NCI-H1417 (cell line): ENCODE data around the gene OLIG2.
A peak's percentile ranks its signal among the peaks of the same experiment; 100 is the strongest.

Experiments
- DNase-seq, 3 experiments: peaks; one replicate each; lab custom pipeline; 2025; lab: John Stamatoyannopoulos, UW

The OLIG2 gene

DNA sequence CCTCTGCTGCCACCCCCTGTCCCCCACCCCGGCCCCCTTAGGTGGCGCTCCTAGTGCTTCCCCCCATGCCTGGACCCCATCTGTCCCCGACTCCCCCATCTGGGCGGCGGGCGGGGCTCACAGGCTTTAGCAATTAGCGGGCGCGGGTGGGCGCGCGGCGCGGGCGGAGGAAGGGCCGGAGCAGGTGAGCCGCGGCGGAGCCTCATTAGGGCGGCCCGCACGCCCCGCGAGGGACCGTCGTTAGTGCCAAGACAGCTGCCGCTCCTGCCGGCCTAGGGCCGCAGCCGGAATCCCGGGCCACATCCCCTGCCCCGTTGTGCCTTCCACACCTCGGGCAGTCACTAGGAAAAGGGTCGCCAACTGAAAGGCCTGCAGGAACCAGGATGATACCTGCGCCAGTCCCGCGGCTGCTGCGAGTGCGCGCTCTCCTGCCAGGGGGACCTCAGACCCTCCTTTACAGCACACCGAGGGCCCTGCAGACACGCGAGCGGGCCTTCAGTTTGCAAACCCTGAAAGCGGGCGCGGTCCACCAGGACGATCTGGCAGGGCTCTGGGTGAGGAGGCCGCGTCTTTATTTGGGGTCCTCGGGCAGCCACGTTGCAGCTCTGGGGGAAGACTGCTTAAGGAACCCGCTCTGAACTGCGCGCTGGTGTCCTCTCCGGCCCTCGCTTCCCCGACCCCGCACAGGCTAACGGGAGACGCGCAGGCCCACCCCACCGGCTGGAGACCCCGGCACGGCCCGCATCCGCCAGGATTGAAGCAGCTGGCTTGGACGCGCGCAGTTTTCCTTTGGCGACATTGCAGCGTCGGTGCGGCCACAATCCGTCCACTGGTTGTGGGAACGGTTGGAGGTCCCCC lies 7.6 kb downstream of the OLIG2 start:
- no peak for DNase-seq

DNA sequence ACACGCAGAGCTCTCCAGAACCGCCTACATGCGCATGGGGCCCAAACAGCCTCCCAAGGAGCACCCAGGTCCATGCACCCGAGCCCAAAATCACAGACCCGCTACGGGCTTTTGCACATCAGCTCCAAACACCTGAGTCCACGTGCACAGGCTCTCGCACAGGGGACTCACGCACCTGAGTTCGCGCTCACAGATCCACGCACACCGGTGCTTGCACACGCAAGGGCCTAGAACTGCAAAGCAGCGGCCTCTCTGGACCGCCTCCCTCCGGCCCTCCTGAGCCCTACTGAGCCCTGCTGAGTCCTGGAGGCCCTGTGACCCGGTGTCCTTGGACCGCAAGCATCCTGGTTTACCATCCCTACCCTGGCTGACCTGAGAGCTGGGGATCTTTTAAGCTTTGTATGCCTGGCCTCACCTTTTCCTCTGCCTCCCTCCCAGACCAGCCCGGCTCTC lies 8.3 kb downstream of the OLIG2 start:
- DNase-seq: no peak

DNA sequence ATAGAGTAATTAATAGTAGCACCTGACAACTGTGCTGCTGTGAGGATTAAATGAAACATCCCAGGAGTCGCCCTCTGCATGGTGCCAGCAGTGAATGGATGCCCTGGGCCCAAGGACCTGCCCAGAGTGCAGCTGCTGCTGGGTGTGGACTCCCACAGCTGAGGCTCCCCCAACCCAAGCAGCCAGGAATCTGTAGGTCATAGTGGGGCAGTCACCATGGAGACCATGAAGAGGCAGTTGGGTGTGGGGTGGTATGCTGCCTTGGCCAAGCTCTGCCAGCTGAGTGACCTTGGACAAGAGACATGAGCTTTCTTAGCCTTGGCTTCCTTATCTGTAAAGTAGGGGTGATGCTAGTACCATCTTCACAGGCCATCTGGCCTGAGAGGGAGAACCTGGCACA lies 9.4 kb downstream of the OLIG2 start:
- DNase-seq: peak in 2 of 3 experiments; percentile 15 to 62

DNA sequence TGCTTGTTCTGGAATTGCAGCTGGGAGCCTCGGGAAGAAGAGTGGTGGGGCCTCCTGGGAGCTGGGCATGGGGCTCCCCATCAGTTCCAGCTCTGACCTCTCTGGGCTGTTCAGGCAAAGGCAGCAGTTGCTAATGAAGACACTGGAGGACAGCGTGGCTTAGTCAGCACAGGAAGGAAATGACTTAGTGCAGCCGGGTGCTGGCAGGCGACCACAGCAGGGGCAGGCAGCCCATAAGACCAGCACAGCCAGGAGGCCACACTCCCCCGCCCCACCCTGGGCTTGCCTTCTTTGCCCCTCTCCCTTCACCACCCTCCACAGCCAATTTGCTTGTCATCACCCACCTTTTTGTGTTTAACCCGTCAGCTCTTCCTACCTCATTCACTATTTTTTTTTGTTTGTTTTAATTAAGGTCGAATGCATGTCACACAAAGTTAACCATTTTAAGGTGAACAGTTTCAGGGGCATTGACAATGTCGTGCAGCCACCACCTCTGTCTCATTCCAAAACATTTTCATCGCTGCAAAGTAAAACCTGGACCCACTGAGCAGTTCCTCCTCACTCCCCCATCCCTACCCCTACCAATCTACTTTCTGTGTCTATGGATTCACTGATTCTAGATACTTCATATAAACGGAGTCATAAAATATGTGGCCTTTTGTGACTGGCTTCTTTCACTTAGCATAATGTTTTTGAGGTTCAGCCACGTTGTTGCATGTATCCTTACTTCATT lies 10.9 kb downstream of the OLIG2 start:
- DNase-seq: no peak

DNA sequence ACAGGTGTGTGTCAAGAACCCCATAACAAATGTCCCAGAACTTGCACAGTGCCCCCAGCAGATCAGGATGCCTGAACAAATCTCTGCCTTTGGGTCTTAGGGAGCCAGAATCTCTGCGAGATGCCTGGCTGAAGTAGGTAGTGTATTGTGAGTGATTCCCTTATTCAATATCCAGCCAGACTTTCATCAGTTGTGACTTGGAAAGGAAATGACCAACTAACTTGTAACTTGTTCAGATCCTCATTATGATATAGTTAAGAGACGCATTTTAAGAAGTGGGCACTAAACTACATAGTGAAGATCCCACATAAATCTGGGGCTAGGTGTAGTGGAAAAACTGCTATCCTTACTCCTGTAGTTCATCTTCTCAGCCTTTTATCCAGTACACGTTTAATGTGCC lies 11.8 kb downstream of the OLIG2 start:
- no peak for DNase-seq

DNA sequence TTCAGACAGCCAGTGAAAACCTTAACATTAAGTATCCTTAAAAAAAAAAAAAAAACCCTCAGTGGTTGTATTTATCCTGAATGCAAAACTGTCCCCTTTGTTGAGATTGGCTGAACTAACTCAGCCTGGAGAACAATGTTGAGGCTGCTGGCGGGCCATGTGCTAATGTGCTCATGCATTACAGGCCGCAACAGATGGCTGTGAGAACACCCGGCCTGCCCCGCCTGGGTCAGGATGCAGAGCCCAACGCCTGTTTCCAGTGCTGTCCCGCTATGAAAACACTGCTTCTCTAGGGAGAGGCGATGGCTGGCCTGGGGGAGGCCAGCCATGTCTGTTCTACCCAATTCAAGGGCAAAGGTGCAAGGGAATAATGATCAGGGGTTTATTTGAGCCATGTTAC lies 13.8 kb downstream of the OLIG2 start:
- no peak for DNase-seq

DNA sequence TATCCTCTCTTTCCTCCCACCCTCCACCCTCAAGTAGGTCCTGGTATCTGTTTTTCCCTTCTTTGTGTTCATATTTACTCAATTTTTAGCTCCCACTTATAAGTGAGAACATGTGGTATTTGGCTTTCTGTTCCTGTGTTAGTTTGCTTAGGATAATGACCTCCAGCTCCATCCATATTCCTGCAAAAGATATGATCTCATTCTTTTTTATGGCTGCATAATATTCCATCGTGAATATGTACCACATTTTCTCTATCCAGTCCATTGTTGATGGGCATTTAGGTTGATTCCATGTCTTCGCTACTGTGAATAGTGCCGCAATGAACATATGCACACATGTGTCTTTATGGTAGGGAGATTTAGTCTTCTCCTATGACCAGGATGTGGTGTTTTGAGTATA lies 14.5 kb downstream of the OLIG2 start:
- DNase-seq: no peak

DNA sequence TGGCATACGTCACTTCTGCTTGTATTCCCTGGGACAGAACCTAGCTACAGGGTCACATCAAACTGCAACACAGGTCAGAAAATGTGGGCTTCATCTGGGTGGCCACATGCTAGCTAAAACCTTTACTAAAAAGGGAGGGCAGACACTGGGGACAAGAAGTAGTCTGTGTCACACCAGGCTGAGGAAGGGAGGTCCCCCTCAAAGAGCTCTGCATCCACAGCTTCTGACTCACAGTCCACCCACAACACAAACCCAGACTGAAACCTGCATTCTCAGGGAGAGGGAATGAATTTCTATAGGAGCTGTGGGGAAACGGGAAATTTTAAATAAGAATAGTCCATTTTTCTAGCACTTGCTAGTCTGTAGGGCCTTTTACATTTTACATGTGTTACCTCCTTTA lies 16.2 kb downstream of the OLIG2 start:
- no peak for DNase-seq

DNA sequence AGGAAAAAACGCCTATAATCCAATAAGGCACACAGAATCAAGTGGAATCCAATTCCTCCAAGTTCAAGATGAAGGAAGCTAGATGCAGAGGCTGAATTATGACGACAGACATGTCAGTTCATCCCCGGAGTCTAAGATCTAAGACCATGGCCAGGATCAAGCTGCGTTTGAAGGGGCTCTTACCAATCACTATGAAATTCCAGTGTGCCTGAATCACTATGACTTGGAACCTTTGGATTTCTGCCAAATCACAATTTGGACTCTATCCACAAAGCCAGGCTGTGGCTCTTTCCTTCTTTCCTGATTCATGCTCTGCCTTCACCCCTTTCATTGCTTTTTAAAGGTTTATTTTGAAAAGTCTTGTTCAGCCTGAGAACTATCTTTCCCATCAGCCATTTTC lies 17.1 kb downstream of the OLIG2 start:
- DNase-seq: no peak

DNA sequence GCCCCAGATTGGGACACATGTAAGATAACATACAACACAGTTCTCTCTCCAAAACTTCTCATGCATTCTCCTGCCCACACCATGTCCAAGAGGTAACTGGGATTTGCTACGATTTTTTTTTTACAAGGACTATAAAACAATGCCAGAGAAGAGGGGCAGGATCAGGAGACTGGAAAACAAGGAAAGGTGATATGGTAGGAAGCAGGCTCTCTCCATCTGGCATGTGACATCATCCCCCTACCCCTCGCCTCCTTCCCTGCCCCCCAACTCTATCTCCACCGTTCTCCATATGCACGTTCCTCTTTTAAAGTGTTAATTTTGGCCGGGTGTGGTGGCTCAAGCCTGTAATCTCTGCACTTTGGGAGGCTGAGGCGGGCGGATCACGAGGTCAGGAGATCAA lies 20.7 kb downstream of the OLIG2 start:
- no peak for DNase-seq

DNA sequence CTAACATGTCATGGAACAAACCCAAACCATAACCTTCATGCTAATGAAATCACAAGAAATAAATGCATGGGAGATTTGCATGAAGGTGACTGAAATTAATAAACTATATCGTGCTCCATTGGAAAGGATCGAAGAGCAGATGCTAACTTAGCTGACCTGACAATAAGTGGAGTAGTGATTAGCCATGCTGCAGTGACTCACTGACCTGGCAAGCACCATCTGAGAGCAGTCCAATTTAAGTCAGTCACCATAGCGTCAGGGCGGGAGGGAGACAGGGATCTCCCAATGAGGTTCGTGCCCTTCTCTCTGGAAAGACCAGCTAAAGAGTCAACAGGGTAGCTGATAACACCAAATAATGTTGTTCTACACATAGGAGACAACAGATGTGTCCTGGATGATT lies 21.5 kb downstream of the OLIG2 start:
- DNase-seq: no peak

DNA sequence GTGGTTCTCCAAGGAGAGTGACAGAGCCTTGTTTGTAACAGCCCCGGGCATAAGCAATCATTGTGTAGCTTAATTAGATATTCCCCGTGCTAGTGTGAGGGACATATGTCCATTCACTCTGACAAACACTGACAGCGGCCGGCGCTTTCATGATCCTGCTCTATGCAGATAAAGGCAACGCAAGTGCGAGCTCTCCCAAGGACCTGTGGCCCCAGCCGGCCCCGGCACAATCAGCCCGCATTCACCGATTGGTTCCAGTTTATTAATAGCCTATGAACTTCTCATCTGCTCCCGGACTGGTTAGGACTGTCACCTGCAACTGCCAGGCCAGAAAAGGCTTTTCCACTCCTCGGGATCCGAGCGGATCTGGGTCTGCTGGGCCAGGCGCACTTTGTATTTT lies 26.2 kb downstream of the OLIG2 start:
- DNase-seq: peak in 1 of 3 experiments; percentile 10

DNA sequence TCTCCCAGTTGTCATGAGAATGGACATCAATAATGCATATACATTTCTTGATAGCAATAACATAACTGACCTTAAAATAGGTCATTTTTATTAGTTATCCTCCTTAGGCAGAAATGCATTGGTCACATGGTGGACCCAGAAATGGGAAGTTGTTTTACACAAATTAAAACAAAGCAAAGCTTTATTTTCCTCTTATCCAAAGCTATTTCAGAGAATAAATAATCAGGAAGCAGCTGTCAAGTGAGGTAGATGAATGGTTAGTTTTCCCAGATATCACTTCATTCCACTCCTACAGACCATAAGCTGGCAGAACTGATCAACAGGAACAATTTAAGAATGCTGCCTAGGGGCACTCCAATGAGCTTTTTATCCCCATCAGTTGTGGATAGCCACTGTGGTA lies 28.2 kb downstream of the OLIG2 start:
- no peak for DNase-seq

DNA sequence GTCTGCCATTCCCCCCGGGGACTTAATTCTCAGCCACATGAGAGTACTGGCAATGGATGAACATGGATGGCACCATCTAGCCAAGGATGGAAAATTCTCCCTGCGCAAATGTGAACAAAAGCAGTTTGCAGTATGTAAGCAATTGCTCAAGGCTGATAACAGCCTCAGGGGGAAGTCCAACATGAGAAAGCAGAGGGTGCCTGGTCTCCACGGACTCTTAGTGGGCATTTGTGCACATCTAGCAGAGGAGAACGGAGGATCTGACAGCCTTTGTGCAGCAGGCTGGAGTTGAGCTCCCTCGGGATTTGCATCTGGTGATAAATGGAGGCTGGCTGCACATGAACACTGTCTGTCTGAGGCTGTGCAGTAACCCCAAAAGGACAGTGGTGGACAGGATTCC lies 30.3 kb downstream of the OLIG2 start:
- no peak for DNase-seq

DNA sequence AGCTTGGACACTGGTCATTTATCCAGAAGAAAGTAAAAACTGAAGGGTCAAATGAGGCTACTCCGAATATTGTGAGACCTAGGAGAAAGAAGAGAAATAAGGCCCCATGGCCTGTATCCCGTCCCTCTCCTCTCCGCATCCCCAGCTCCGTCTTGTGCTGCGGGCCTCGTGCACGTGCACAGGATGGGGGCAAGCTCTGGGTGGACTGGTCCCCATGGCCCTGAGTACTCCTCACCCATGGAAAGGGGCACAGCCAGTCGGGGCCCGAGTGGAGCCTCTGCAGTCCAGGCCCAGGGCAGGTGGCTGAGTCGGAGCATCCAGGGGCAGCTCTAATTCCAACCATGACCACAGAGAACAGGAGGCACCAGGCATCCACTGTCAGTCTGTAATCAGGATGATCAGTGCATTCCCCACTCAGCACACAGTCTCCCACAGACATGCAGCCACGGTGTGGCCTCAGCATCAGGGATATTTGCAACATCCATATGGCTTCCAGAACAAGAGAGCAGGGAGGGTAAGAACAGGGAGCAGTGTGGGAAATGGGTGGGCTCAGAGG lies 31.7 kb downstream of the OLIG2 start:
- DNase-seq: no peak

DNA sequence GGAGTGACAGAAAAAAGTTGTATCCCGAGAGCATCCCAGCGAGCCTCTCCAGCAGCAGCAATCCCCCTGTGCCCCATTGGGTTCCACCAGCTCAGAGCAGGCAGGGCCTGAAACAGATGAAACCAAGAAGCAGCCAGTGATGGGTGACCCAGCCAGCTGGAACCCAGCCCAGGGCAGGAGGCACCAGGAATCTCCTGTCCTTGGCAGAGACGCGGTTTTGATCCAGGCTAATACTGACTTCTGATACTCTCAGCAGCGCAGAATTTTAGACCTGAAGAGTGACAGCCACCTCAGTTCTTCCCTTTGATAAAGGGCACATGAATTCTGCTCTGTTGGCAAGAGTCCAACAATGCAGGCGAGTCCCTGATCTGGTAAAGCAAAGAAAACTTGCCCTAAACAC lies 32.8 kb downstream of the OLIG2 start:
- peak in 2 of 3 experiments; percentile 34 to 74 for DNase-seq

DNA sequence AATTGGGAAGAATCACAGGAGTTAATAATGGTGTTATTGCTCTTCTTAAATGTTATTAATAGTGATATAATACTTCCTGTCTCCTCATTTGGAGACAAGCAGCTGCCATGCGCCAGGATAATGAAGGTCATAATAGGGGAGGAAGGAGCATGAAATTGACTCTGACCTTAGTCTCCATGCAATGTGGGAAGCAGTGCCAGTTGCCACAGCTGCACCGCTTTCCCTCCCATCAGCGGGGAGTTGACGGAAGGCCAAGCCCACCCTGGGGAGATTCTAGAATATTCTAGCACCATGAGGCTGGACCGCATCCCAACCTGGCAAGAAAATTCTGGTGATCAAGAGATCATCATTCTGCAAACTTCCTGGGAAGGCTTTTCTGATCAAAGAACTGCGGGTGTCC lies 33.2 kb downstream of the OLIG2 start:
- DNase-seq: peak in 2 of 3 experiments; percentile 34 to 74

DNA sequence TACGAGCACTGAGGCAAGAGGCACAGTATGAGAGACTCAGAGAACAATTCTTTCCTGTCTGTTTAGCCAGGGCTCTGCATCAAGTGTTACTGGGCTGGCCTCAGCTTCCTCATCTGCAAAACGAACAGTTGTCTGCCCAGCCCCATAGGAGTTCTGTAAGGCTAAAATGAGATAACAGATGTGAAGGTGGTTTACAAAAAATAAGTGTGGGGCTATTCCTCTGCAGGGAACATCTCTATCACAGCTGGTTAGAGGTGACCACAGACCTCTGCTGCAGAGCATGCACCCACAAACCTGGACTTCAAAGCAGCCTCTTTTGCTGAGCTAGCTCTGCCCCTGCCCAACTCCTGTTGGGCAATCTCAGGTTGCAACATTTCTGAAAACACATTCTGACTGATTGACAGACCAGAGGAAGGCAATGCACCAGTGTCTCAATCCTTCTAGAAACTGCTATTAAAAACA lies 33.7 kb downstream of the OLIG2 start:
- no peak for DNase-seq

DNA sequence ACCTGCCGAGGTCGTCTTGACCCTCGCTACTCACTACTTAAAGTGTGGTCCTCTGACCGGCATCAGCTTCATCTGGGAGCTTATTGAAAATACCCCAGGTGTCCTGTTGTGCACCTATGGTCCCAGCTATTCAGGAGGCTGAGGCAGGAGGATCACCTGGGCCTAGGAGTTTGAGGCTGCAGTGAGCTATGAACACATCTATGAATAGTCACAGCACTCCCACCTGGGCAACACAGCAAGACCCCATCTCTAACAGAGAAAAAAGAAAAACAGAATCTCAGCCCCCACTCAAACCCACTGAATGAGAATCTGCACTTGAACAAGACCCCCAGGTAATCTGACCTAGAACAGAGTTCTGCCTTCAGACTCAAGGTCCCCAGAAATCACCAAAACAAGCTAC lies 35.5 kb downstream of the OLIG2 start:
- no peak for DNase-seq

DNA sequence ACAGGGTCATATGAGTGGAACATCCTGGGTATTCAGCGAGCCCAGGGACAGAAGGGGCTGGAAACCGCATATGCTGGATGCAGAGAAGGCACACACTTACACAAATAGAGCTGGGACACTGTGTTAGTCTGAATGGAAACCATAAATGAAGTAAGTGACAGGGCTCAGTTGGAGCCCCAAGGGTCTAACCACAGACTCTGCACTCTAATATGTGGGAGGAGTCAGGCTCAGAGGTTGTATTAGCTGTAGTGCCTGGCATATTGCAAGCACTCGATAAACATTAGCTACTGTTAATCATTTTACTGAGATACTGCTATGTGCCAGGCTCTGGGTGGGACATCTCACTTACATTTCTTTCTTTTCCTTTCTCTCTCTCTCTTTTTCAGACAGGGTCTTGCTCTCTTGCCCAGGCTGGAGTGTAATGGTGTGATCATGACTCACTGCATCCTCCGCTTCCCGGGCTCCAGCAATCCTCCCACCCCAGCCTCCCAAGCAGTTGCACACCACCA lies 37.7 kb downstream of the OLIG2 start:
- no peak for DNase-seq

DNA sequence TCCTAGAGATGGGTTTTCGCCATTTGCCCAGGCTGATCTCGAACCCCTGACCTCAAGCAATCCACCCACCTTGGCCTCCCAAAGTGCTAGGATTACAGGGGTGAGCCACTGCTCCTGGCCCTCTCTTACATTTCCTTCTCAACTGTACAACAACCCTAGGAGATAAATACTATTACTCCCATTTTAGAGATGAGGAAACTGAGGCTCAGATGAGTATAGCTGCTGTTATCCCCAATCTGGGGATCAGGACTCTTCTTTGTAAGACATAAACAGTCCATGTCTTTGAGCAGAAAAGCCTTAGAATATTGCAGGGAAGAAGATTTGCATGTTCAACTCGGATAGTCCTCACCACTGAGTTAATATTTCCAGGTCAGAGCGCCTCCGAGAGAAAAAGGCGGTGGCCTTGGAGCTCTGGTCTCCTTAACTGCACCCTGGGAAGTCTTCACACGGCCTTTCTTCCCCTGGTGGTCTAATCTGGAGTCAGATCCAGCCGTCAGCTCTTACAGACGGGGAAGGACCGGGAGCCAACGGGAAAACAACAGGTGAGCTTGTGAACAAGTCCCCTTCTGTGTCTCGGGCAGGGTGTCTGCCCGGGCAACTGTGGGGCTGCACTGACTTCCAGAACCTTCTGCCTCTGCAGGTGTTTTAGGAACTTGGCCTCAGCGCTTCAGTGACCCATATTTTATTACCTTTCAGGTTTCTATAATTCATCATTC lies 38.3 kb downstream of the OLIG2 start:
- DNase-seq: no peak
